GM19351 (cell line): ENCODE results near the gene TBL1Y.
"Not testable (repeated sequence)": the region's sequence is repeated elsewhere in the genome, so short reads cannot be mapped to it uniquely, and the experiment has no call there.

ENCODE experiments used
- ATAC-seq: cut with Tn5 transposase; IDR thresholded peaks from one replicate; pipeline ENCODE4 v1.9.1; 2021; ENCODE audit warnings: mild to moderate bottlenecking, moderate library complexity; ENCODE audit not compliant: unreplicated experiment

TBL1Y gene

GRCh38 chrY:6910372-6911252 is at the start of gene TBL1Y:
TBL1Y (plus strand) TSS chrY:6910697; CDS start chrY:7025085, 114,388 bp downstream.
- ATAC-seq: no peak

GRCh38 chrY:6894496-6894895 is 16.0 kb upstream of the TBL1Y start:
- ATAC-seq: no peak

DNA sequence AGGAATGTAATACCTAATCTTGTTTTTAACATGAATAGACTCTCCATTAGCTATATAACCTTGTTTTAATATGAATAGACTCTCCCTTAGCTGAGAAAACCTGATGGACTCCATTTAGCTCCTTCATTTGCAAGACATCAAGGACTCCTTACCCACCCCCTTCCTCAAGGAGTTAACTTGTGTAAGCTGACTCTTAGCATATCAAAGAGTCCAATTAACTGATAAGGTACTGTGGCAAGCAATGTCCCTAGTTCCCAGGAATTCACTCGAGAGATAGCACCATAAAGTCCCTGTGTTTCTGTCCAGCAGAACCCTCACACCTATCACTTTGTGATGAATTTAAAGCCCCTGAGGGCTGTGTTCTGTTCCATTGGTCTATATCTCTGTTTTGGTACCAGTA is 15.3 kb upstream of the TBL1Y start:
- no peak for ATAC-seq

- ATAC-seq: not testable (repeated sequence)
These were observed 8.4 kb upstream of the TBL1Y start for GRCh38 chrY:6902116-6902515.

DNA sequence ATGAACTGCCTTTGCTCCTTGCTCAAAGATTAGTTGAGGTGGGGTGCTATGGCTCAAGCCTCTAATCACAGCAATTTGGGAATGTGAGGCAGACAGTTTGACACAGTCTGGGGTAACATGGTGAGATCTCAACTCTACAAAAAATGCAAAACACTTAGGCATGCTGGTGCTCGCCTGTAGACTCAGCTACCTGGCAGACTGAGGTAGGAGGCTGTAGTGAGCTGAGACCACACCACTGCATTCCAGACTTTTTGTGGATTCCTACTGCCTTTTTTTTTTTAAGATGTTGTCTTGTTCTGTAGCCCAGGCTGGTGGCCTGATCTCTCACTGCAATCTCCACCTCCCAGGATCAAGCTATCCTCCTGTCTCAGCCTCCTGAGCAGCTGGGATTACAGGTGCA is 2.9 kb upstream of the TBL1Y start:
- no peak for ATAC-seq

GRCh38 chrY:6908021-6908420 is 2.5 kb upstream of the TBL1Y start:
- ATAC-seq: not testable (repeated sequence)

- ATAC-seq: no peak
These were observed 1.4 kb upstream of the TBL1Y start for GRCh38 chrY:6909118-6909521.

DNA sequence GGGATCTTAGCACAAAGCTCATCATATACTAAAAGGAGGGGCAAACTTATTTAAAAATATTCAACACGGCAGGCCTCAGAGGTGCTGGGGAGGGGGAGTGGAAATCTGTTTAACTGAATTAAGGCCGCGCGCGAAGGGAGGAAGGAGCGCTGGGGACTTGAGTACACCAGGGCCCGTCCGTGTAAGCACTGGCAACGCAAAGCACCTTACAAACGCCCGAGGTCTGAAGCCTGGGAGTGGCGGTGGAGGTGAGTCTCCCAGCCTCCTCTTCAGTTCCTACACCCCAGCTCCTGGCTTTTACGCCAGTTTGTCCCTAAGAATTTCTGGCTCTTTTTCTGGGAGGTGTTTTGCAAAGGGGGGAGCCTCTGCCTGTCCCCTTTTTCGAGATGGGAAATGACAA is 641 bp upstream of the TBL1Y start:
- ATAC-seq: no peak

- no peak for ATAC-seq
These were observed 870 bp downstream of the TBL1Y start, which contains the start of gene AMELY for GRCh38 chrY:6911253-6911881. AMELY (minus strand) TSS chrY:6911752; CDS start chrY:6872608, 39,144 bp downstream.

- ATAC-seq: no peak
These were observed 2.9 kb downstream of the TBL1Y start for GRCh38 chrY:6913362-6913761.

- no peak for ATAC-seq
These were observed 10.6 kb downstream of the TBL1Y start for GRCh38 chrY:6921061-6921460.

- ATAC-seq: no peak
These were observed 17.8 kb downstream of the TBL1Y start for GRCh38 chrY:6928265-6928664.

GRCh38 chrY:6929237-6929636 is 18.7 kb downstream of the TBL1Y start:
- ATAC-seq: no peak

DNA sequence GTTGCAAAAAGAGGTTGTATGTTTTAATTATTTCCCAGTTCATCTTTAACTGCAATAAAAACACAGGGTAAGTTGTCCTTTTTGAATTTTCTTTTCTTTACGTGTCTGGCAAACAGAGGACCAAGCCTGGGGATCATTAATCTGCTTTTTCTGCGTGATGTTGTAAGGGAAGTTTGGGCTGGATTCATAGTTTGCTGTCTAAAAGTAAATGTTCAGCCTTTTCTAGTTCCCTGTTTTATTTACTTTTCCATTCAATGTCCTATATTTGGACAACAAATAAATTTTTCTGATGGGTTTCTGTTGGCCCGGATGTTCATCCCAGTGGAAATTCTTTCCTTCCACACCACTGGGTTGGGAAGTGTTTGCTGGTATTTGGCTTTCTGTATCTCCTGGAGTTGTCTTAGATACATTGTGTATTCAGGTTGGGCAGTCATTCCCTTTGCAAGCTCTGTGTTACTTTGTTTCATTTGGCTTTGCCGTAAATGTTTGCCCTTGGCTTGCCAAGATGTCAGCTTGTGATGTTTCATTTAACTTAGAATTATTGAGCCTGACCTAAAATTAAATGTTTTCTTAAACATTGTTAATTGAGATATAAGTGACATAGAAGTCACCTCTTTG is 21.4 kb downstream of the TBL1Y start:
- ATAC-seq: no peak

DNA sequence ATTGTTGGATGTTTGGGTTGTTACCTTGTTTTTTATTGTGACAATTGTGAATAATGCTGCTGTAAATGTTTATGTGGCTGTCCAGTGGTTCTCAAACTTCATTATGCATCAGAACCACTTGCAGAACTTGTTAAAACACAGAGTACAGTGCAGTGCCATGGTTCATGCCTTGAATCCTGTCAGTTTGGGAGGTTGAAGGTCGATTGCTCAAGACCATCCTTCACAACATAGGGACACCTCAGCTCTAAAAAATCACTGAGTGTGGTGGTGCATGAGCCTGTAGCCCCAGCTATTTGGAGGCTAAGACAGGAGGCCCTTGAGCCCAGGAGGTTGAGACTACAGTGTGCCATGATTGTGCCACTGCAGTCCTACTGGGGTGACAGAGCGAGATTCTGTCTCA is 25.0 kb downstream of the TBL1Y start:
- no peak for ATAC-seq

DNA sequence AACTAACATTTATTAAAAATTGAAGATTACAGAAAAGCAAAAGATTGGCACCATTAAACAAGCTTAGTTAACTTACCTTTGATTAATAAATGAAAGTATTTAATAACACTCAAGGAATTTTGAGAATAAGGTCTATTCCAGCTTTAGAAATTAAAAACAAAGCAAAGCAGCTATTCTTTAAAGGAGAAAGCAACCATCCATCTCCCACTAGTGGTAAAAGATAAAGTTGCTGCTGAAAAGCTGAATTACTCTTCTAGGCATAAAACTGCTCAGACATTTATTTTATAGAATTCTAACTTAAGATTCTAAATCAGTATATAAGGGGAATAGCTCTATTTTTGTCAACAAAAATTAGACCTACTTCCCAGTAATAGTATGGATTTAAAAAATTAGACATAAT is 37.2 kb downstream of the TBL1Y start:
- no peak for ATAC-seq

GRCh38 chrY:6948378-6948777 is 37.9 kb downstream of the TBL1Y start:
- ATAC-seq: no peak

GRCh38 chrY:6949947-6950346 is 39.5 kb downstream of the TBL1Y start:
- ATAC-seq: no peak

GRCh38 chrY:6964732-6965131 is 54.2 kb downstream of the TBL1Y start:
- no peak for ATAC-seq

DNA sequence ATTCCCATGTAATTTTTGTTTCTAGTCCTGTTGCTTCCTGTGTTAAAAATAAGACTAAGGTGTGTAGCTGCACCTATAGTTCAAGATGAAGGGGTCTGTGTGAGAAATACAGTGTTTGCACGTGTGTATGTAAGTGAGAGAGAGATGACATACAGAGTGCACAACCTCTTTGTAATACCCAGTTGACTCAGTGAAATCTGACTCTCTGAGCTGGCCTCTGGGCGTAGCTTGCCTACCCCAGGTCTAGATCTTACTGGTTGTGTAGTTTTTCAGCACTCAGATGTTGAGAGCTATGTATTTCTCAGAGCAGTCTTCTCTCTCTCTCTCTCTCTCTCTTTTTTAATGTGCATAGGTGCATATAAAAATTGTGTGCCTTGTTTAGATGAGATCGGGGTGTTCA is 56.0 kb downstream of the TBL1Y start:
- ATAC-seq: no peak

GRCh38 chrY:6967736-6968135 is 57.2 kb downstream of the TBL1Y start:
- no peak for ATAC-seq

- ATAC-seq: no peak
These were observed 57.7 kb downstream of the TBL1Y start for GRCh38 chrY:6968191-6968590.
